ENCODE measurements around the gene IGF2BP3. TPM values are rescaled to one million over a fixed set of nuclear protein-coding genes. Genes with fewer than 3 reads are reported as not detected.

The IGF2BP3 gene
- total RNA-seq, 1 donor from 2014 or later = 12.4 TPM

GRCh38 chr7:23338863-23339262 is 131.4 kb downstream of the IGF2BP3 start:
- H3K27me3 ChIP-seq (ENCODE audit: control insufficient read depth, insufficient read depth, low read length) = peaks cover 13% of the 10 kb centered on the region
- TF ChIP-seq CTCF (IDR thresholded peaks at IDR 0.05; ENCODE audit: insufficient read depth, low read length, severe bottlenecking) = no peak

GRCh38 chr7:23338439-23338838 is 131.9 kb downstream of the IGF2BP3 start:
- no peak for FAIRE-seq
- Histone ChIP-seq H3K27me3 (ENCODE audit: control insufficient read depth, insufficient read depth, low read length) (peaks cover 13% of the 10 kb centered on the region), H3K36me3 (ENCODE audit: control insufficient read depth, insufficient read depth, low read length) (no peaks in the 10 kb centered on the region), H3K4me3 (ENCODE audit: low read depth, low read length) (no peak overlapping the region)
- no peak for DNase-seq (ENCODE audit: low read depth)
- no peak for TF ChIP-seq CTCF (IDR thresholded peaks at IDR 0.05; ENCODE audit: insufficient read depth, low read length, severe bottlenecking)

More at GRCh38 chr7:23338863-23339262, 131.4 kb downstream of the IGF2BP3 start:
- no peak for DNase-seq (ENCODE audit: low read depth)
- Histone ChIP-seq H3K36me3 (ENCODE audit: control insufficient read depth, insufficient read depth, low read length) (no peaks in the 10 kb centered on the region), H3K4me3 (ENCODE audit: low read depth, low read length) (no peak overlapping the region)
- no peak for FAIRE-seq

- TF ChIP-seq CTCF (IDR thresholded peaks at IDR 0.05; ENCODE audit: insufficient read depth, low read length, severe bottlenecking) = no peak
- FAIRE-seq = no peak
- Histone ChIP-seq H3K36me3 (ENCODE audit: control insufficient read depth, insufficient read depth, low read length) (no peaks in the 10 kb centered on the region), H3K4me3 (ENCODE audit: low read depth, low read length) (no peak overlapping the region), H3K27me3 (ENCODE audit: control insufficient read depth, insufficient read depth, low read length) (peaks cover 10% of the 10 kb centered on the region)
- DNase-seq (ENCODE audit: low read depth) = no peak
These were observed 132.9 kb downstream of the IGF2BP3 start for GRCh38 chr7:23337374-23337773.

GRCh38 chr7:23336799-23337283 is 133.4 kb downstream of the IGF2BP3 start:
- H3K4me3 ChIP-seq (ENCODE audit: low read depth, low read length) = no peak overlapping the region
- no peaks in the 10 kb centered on the region for H3K36me3 ChIP-seq (ENCODE audit: control insufficient read depth, insufficient read depth, low read length)
- TF ChIP-seq CTCF (IDR thresholded peaks at IDR 0.05; ENCODE audit: insufficient read depth, low read length, severe bottlenecking) = no peak
- DNase-seq (ENCODE audit: low read depth) (no peak), FAIRE-seq (no peak)
- peaks cover 10% of the 10 kb centered on the region for H3K27me3 ChIP-seq (ENCODE audit: control insufficient read depth, insufficient read depth, low read length)

- Histone ChIP-seq H3K36me3 (ENCODE audit: control insufficient read depth, insufficient read depth, low read length) (no peaks in the 10 kb centered on the region), H3K4me3 (ENCODE audit: low read depth, low read length) (no peak overlapping the region), H3K27me3 (ENCODE audit: control insufficient read depth, insufficient read depth, low read length) (peaks cover 10% of the 10 kb centered on the region)
- DNase-seq (ENCODE audit: low read depth) (no peak), FAIRE-seq (no peak)
- TF ChIP-seq CTCF (IDR thresholded peaks at IDR 0.05; ENCODE audit: insufficient read depth, low read length, severe bottlenecking) = no peak
These were observed 134.2 kb downstream of the IGF2BP3 start for GRCh38 chr7:23336086-23336485.

GRCh38 chr7:23335621-23336020 is 134.7 kb downstream of the IGF2BP3 start:
- FAIRE-seq = no peak
- Histone ChIP-seq H3K36me3 (ENCODE audit: control insufficient read depth, insufficient read depth, low read length) (no peaks in the 10 kb centered on the region), H3K27me3 (ENCODE audit: control insufficient read depth, insufficient read depth, low read length) (peaks cover 10% of the 10 kb centered on the region), H3K4me3 (ENCODE audit: low read depth, low read length) (no peak overlapping the region)
- no peak for DNase-seq (ENCODE audit: low read depth)
- TF ChIP-seq CTCF (IDR thresholded peaks at IDR 0.05; ENCODE audit: insufficient read depth, low read length, severe bottlenecking) = no peak

All from bronchial epithelial cell (primary cell).